Thoracic aorta endothelial cell (primary cell): ENCODE results near the gene LGR4. TPM values are rescaled to one million over a fixed set of nuclear protein-coding genes. Genes with fewer than 3 reads are reported as not detected.

Experiments used
- small RNA-seq: library from RNA; depleted of rRNA; stranded (forward); fragments of <200 nt; gene quantifications from one replicate; pipeline ENCODE3, GENCODE V24; 2012
- total RNA-seq: library from RNA; depleted of rRNA; stranded (reverse); fragments of >200 nt; gene quantifications from 2 replicates; pipeline ENCODE4 v1.2.3, GENCODE V29; 2012

Gene LGR4
- total RNA-seq, result 11.6 and 15.3 TPM in 2 replicates

GRCh38 chr11:27472398-27473016 lies at the start of gene LGR4:
LGR4 (minus strand) TSS chr11:27472790; CDS start chr11:27472302, 488 bp downstream.

GRCh38 chr11:27506200-27507182 lies 33.9 kb upstream of the LGR4 start, which contains the start of gene LIN7C:
LIN7C (minus strand) TSS chr11:27506769; CDS start chr11:27506752, 17 bp downstream.

GRCh38 chr11:27362749-27363575 lies 109.6 kb downstream of the LGR4 start, which contains the start of gene CCDC34:
CCDC34 (minus strand) TSS chr11:27363215; CDS start chr11:27363194, 21 bp downstream.

Small RNA genes lying within 50 kb of the gene (small RNA-seq; reads per million reads assigned to genes)
- not detected for gene AC100771.1
- gene MIR8087, result not detected
- gene RNA5SP339, result not detected

Other genes with a start within 250 kb of the LGR4 start
- gene CCDC34, start 109.6 kb downstream of the LGR4 start, total RNA-seq, result 5.9 and 8.2 TPM in 2 replicates
- gene LIN7C, start 34.0 kb upstream of the LGR4 start, total RNA-seq, result 69.4 and 81.2 TPM in 2 replicates
- 0.72 and 0.93 TPM in 2 replicates for gene BDNF, start 227.7 kb upstream of the LGR4 start, total RNA-seq